HTERT RPE-1 (cell line): ENCODE measurements around the gene OPRL1.
"Not testable (repeated sequence)": the region's sequence is repeated elsewhere in the genome, so short reads cannot be mapped to it uniquely, and the experiment has no call there.

Source experiments
- in situ Hi-C: fragments of 300-500 bp; cut with MboI; formaldehyde crosslinking; loops from 4 replicates; pipeline ENCODE4 v1.14.3; 2020; ENCODE audit warnings: low sequenced_read_pairs

Gene OPRL1

DNA sequence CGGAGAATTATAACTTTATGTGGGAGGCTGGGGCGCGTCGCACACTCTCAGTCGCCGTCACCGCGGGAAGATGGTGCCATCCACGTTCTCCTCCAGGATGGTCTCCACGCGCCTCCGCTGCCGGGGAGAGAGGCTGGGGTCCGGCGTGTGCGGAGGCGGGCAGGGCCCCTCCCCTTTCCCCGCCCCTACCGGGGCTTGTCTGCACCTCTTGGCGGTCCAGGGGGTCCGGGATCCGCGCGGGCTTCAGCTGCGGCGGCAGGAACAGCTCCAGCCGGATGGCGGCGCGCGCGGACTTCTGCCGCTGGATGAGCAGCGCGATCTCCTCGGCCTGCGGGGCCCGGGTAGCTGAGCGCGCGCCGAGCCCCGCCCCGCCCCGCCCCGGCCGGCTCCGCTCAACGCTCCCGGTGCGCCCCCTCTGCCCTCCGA lies 3.5 kb downstream of the OPRL1 start:
- in situ Hi-C loops: no loop called here

DNA sequence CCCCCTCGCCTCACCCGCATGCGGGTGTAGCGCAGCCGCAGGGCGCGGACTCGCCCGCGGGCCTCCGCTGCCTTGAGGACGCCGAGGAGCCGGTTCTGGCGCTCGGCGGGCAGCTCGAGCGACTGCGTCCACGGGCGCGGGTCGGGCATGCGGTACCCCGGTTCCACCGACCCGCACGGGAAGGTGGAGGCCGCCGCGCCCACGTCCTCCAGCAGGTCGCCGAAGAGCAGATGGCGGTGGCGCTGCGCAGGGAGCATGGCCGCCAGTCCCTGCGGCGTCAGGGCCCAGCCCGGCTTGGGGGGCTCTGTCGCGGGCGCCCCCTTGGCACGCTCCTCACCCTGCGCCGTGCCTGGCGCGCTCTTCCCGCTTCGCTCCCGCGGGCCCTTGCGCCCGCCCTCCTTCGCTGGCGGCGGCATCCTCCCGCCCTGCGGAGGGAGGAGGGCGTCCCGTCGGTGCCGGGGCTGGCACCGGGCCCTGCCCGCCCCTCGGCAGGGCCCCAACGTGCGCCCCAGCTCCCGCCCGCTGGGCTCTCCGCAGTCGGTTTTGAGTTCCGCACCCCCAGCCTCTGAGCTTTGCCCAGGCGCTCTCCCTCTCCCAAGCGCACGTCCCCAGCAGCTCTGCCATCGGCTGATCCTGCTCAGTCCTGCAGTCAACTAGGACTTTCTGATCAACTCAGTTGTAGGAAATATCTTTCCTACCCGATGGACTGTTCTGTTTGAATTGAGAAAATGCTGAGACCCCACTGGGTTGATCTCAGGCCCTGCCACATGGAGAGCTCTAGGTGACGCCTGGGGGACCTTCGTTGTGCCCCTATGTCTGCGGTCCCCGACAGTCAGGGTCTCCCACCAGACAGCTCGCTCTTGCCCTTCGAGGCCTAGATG lies 4.2 kb downstream of the OPRL1 start, which contains the start of gene LKAAEAR1:
TSS of gene LKAAEAR1 (minus strand) at position 595 of the 881 bp plus-strand sequence. CDS start at position 416, 179 bp downstream.
- in situ Hi-C loops: no loop called here

DNA sequence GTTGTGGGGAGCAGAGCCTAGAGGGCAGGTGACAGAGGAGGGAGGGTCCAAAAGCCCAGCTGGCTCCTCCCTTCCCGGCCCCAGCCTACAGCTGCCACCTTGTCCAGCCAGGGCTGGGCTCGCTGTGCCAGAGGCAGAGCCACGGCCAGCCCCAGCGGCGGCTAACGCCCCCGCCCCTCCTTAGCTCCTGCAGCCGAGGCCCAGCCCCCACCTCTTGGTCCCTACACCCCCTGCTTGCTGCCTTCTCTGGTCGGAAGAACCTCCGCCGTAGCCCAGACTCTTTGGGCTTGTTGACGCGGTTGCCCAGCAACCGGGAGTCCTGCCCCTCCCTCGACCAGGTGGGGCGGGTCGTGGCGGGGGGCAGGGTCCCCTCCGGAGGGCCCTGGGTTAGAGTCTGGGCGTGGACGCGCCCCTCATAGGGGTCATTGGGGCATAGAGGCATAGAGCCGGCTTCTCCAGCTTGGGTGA lies 4.8 kb downstream of the OPRL1 start:
- in situ Hi-C loops: no loop called here

DNA sequence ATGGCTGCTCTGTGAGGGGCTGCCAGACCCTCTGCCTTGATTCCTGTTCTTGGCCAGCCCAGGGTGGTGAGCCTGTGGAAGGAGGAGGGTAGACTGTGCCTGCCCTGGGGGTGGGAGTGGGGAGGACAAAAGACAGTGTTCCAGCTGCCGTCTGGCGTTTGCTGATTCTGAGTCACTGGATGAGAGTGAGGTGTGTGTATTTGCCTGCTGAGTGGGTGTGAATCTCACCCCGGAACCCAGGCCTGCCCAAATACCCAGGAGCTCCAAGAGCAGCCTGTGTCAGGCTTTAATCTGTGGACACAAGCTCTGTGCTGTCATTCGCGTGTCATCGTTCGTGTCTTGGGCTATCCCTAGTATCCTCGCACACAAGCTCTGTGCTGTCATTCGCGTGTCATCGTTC lies 6.9 kb downstream of the OPRL1 start:
- in situ Hi-C loops: no loop called here

DNA sequence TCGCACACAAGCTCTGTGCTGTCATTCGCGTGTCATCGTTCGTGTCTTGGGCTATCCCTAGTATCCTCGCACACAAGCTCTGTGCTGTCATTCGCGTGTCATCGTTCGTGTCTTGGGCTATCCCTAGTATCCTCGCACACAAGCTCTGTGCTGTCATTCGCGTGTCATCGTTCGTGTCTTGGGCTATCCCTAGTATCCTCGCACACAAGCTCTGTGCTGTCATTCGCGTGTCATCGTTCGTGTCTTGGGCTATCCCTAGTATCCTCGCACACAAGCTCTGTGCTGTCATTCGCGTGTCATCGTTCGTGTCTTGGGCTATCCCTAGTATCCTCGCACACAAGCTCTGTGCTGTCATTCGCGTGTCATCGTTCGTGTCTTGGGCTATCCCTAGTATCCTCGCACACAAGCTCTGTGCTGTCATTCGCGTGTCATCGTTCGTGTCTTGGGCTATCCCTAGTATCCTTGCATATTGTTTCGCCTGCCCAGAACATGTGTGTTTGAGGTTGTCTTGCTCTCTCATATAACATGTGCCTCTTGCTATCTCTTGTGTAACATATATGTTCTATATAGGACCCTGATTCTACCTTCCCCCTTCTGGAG lies 7.4 kb downstream of the OPRL1 start:
- in situ Hi-C loops: not testable (repeated sequence)

DNA sequence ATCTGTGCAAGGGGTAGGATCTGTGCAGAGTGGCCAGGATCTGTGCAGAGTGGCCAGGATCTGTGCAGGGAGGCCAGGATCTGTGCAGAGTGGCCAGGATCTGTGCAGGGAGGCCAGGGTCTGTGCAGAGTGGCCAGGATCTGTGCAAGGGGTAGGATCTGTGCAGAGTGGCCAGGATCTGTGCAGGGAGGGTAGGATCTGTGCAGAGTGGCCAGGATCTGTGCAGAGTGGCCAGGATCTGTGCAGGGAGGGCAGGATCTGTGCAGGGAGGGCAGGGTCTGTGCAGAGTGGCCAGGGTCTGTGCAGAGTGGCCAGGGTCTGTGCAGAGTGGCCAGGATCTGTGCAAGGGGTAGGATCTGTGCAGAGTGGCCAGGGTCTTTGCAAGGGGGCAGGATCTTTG lies 8.7 kb downstream of the OPRL1 start:
- in situ Hi-C loops: not testable (repeated sequence)

DNA sequence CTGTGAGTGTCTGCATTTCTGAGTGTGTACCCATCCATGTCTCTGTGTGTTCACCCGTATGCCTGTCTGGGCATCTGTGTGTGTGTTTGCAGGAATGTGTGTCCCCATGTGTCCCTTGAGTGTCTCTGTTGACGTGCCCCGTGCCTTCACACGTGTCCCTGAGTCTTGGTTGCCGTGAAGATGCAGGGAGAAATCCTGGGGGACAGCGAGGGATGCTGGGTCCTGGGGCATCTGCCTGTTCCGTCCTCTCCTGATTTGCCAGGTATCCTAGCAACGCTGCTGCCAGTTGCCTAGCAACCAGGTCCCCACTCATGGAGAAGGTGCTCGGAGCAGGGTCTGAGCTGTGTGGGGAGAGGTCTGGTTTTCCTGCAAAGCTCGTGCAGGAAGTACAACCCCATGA lies 10.3 kb downstream of the OPRL1 start:
- in situ Hi-C loops: no loop called here

DNA sequence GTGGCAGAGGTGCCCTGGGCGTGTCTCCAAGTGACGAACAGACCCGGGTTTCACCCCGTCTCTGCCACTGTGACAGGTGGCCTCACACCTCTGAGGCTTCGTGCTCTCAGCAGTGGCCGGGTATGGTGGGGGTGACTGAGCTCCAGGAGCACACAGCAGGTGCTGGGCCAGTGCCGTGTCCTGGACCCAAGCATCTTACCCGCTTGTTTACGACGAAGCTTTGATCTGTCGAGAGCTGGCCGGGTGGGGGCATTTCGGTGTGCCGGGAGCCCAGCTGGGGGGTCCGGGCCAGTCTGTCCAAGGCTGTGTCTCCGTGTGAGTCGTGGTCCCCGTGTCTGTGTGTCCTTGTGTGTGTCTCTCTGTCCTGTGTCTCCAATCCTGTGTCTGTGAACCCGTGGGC lies 11.5 kb downstream of the OPRL1 start:
- in situ Hi-C loops: no loop called here

DNA sequence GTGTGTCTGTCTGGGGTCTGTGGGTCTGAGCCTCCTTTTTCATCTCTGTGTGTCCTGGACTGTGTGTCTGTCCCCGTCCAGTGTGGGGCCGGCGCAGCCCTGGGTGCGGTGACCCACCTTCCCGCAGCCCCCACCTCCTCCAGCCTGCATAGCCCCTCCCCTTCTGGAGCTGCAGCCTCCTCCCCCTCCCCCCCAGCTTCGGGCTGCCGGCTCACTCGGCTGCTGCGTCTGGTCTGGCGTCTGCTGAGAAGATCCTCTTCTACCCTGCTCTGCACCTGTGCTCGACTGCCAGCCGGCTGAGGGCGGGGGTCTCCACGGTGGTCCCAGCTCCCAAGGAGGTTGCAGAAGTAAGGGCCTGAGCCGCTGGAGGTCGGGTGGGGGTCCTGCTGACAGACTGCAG lies 11.9 kb downstream of the OPRL1 start:
- in situ Hi-C loops: no loop called here

DNA sequence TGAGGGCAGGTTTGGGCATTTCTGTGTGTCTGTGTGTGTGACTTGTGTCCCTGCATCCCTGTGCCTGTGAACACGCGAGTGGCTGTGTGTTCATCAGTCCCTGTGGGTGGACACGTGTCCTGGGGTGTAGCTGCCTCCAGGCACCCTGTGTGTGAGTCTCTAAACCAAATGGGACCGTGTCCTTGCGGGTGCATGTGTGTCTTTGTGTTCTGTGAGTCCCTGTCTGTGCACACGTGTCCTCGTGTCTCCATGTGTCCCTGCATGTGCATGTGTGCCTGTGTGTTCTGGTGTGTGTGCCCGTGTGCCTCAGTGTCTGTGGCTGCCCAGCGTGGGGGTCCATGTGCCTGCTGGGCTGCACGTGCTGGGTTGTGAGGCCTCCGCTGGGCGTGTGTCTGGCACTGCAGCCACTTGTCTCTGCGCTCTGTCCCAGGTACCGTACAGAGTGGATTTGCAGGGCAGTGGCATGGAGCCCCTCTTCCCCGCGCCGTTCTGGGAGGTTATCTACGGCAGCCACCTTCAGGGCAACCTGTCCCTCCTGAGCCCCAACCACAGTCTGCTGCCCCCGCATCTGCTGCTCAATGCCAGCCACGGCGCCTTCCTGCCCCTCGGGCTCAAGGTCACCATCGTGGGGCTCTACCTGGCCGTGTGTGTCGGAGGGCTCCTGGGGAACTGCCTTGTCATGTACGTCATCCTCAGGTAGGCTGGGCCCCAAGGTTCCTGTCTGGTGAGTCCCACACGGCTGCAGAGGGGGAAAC lies 12.6 kb downstream of the OPRL1 start:
- in situ Hi-C loops: no loop called here

DNA sequence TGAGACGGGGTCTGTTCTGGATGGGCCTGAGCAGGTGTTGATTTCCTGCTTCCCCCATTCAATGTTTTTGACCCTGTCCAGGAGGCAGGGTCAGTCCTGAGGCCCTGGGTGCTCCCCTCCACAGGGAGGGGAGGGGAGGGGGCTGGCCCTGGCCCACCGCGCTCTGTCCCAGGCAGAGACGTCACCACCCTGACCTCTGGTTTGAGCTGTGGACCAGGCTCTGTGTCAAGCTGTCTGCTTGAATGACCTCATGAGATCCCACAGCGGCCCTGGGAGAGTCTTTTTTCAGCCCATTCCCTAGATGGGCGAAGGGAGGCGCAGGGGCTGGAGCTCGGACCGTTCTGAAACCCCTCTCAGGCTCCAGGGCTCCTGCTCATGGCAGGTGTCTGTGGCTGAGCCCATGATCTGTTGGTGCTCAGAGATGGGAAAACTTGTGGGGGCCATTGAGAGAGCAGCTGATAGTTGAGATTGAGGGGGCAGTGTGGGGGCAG lies 13.2 kb downstream of the OPRL1 start:
- in situ Hi-C loops: no loop called here

DNA sequence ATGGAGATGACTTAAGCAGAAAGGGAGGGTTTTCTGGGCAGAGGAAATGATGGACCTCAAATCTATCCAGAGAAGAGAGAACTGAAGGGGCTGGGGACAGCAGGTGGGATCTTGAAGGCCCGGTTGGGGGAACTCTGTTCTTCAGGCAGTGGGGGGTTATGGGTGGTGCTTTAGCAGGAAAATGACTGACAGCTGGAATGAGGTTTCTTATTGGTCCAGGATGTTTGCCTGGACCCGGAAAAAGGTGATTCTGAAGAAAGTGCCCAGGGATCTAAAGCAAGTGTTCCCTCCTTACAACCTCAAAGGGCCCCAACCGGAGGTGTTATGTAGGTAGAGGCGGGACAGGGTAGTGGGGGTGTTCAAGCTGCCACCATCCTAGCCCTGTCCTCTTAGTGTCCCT lies 15.6 kb downstream of the OPRL1 start:
- in situ Hi-C loops: no loop called here

DNA sequence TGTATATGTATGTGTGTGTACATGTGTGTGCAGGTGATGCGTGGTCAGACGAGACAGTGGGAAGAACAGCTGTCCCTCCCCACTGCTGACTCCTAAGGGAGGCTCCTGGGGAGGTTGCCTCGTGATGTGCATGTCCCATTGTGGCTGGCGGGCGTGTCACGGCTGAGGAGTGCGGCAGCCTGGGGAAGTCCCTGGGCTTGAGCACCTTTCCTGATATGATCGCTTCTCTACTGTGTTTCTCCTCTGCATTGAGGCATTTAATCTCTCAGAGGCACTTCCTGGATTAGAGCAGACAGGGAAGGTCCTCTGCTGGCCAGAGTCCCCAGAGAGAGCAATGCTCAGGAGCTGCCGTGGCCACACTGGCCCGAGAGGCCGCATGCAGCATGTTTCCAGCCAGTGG lies 16.0 kb downstream of the OPRL1 start:
- in situ Hi-C loops: no loop called here

DNA sequence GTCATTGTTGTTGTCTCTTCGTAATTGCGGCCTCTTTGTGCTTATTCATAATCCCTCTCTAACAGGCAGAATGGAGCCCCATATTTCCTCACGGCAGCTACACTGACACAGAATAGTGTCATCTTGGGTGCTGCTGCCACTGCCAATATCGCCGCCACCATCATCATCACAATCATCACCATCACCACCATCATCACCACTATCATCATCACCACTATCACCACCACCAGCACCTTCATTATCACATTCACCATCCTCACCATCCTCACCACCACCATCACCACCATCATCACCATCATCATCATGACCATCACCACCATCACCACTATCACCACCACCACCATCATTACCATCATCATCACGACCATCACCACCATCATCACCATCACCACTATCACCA lies 16.7 kb downstream of the OPRL1 start:
- in situ Hi-C loops: no loop called here

DNA sequence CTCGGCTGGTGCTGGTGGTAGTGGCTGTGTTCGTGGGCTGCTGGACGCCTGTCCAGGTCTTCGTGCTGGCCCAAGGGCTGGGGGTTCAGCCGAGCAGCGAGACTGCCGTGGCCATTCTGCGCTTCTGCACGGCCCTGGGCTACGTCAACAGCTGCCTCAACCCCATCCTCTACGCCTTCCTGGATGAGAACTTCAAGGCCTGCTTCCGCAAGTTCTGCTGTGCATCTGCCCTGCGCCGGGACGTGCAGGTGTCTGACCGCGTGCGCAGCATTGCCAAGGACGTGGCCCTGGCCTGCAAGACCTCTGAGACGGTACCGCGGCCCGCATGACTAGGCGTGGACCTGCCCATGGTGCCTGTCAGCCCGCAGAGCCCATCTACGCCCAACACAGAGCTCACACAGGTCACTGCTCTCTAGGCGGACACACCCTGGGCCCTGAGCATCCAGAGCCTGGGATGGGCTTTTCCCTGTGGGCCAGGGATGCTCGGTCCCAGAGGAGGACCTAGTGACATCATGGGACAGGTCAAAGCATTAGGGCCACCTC lies 18.7 kb downstream of the OPRL1 start:
- in situ Hi-C loops: no loop called here

DNA sequence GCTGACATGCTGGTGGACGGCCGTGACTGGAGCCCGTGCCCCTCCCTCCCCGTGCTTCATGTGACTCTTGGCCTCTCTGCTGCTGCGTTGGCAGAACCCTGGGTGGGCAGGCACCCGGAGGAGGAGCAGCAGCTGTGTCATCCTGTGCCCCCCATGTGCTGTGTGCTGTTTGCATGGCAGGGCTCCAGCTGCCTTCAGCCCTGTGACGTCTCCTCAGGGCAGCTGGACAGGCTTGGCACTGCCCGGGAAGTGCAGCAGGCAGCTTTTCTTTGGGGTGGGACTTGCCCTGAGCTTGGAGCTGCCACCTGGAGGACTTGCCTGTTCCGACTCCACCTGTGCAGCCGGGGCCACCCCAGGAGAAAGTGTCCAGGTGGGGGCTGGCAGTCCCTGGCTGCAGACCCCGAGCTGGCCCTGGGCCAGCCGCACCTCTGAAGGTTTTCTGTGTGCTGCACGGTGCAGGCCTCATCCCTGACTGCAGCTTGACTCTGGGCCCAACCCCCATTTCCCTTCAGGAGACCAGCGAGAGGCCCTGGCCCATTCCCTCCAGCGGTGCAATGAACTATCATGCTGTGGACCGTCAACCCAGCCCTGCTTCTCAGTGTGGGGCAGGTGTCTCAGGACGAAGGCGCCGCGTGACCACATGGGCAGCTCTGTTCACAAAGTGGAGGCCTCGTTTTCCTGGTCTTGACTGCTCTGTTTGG lies 19.4 kb downstream of the OPRL1 start:
- in situ Hi-C loops: no loop called here

DNA sequence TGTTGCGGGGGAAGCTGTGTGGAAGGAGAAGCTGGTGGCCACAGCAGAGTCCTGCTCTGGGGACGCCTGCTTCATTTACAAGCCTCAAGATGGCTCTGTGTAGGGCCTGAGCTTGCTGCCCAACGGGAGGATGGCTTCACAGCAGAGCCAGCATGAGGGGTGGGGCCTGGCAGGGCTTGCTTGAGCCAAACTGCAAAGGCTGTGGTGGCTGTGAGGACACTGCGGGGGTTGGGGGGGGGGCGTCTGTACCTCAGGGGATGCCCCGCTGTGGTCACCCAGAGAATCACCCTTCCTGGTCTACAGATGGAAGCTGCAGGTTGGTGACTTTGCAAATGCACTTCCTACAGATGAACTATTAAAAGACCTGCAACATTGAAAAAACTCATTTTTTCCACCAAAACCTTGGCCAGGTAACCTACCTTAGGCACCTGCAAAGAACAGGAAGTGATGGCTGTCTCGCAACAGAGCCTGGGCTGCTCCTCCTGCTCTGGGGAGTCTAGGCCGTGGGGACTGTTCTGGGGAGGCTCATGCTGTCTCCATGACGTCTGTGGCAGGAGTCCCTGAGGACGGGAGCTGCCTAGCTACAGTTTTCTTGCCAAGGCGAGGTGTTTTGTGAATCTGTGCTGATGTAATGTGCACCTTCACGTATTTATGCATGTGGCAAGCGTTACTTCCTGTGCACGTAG lies 20.1 kb downstream of the OPRL1 start:
- in situ Hi-C loops: no loop called here

DNA sequence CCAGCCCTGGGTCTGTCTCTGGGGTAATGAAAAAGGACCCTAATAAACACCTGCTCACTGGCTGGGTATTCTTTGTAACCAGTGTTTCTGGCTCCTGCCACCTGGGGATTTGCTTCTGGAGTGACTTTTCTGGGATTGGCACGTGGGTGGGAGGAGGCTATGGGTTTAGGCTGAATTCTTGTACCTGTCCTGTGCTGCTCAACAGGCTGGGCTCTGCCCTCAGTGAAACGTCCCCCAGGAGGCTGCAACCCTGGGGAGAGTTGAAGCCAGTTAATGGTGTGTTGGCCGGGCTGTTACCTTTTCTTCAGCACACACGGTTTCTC lies 20.6 kb downstream of the OPRL1 start:
- in situ Hi-C loops: no loop called here

DNA sequence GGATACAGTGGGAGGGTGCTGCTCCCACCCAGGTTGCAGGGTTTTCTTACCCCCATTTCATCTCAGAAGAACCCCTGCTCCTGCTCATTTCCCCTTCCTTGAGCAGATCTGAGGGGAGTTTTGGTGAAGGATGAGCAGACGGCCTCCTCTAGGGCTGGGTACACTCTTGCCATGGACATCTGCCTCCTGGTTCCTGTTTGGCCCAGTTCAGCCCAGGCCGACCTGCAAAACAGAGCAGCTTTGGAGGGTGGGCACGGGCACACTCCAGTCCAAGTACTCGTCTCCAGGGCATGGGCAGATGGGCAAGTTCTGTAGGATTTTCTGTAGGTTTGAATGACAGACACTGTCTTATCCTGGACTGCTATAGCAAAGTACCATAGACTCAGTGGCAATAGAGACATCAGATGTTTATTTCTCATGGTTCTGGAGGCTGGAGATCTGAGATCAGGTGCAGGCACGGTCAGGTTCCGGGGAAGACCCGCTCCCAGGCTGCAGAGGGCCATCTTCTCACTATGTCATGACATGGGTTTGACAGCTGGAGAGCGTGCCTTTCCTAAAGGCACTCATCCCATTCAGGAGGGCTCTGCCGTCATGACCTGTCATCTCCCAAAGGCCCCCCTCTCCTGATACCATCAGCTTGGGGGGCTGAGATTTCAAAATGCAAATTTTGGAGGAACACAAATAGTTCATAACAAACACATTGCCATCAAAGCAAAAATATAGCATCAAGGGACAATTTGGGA lies 21.2 kb downstream of the OPRL1 start:
- in situ Hi-C loops: no loop called here
